Measurements from ENCODE around the gene THOC6.

GRCh38 chr16:3074860-3075522, 51.2 kb downstream of the THOC6 start:
- TF ChIP-seq ARNT (IDR thresholded peaks at IDR 0.05) (no peak), ZNF384 (IDR thresholded peaks at IDR 0.05) (no peak), BHLHE40 (IDR thresholded peaks at IDR 0.05; ENCODE audit: borderline replicate concordance) (no peak), SP1 (IDR thresholded peaks at IDR 0.05) (no peak)
